Neutrophil (primary cell): ENCODE measurements around the gene RABGAP1L.
A peak's percentile ranks its signal among the peaks of the same experiment; 100 is the strongest.

Experiments
- H3K27ac ChIP-seq: fragments of 200-600 bp; sonication (generic); 2 replicates; pipeline ENCODE4 v1.5.1; 2016; ENCODE audit warnings: mild to moderate bottlenecking, moderate library complexity
- H3K27me3 ChIP-seq: fragments of 200-600 bp; sonication (generic); 2 replicates; pipeline ENCODE4 v1.6.0; 2016; ENCODE audit warnings: mild to moderate bottlenecking
- H3K36me3 ChIP-seq: fragments of 200-600 bp; sonication (generic); 2 replicates; pipeline ENCODE4 v1.5.1; 2017
- H3K4me1 ChIP-seq, 2 experiments: fragments of 200-600 bp in 1 of 2; sonication (generic) in 1 of 2; 1 replicate in 1 of 2; 2 replicates in 1 of 2; pipeline versions ENCODE4 v1.5.1 to v1.6.1; 2013 to 2016; ENCODE audit warnings: low read depth in 1 of 2, low read length in 1 of 2, mild to moderate bottlenecking in 1 of 2, moderate library complexity in 1 of 2; ENCODE audit not compliant: control insufficient read depth in 1 of 2, insufficient read depth in 1 of 2
- H3K4me3 ChIP-seq, 2 experiments: fragments of 200-600 bp in 1 of 2; sonication (generic) in 1 of 2; 1 replicate in 1 of 2; 2 replicates in 1 of 2; pipeline ENCODE4 v1.5.1; 2013 to 2016; ENCODE audit warnings: low read depth in 1 of 2, low read length in 1 of 2, mild to moderate bottlenecking in 1 of 2, moderate library complexity in 1 of 2
- H3K9me3 ChIP-seq: fragments of 200-600 bp; sonication (generic); 2 replicates; pipeline ENCODE4 v1.5.1; 2016
- CTCF ChIP-seq: fragments of 200-600 bp; sonication (generic); IDR thresholded peaks from 2 replicates; pipeline ENCODE4 v1.5.1; 2016; ENCODE audit warnings: antibody characterized with exemption

RABGAP1L gene

GRCh38 chr1:174954671-174955669 is 795.6 kb downstream of the RABGAP1L start:
- Histone ChIP-seq H3K4me3 (no peak overlapping the region), H3K36me3 (no peaks in the 10 kb centered on the region), H3K27ac (peak overlapping the region; percentile 57), H3K27me3 (no peaks in the 10 kb centered on the region), H3K9me3 (no peaks in the 10 kb centered on the region), H3K4me1 (peaks cover 25 to 31% of the 10 kb centered on the region in 2 experiments)
- TF ChIP-seq CTCF: no peak

GRCh38 chr1:174956086-174956485 is 796.8 kb downstream of the RABGAP1L start:
- H3K36me3 ChIP-seq: no peaks in the 10 kb centered on the region
- TF ChIP-seq CTCF: no peak

GRCh38 chr1:174956976-174957375 is 797.7 kb downstream of the RABGAP1L start:
- no peak for TF ChIP-seq CTCF
- H3K27ac ChIP-seq: no peak overlapping the region
- no peaks in the 10 kb centered on the region for H3K27me3 ChIP-seq
- no peak overlapping the region for H3K4me3 ChIP-seq
- H3K36me3 ChIP-seq: no peaks in the 10 kb centered on the region
- no peaks in the 10 kb centered on the region for H3K9me3 ChIP-seq
- peaks cover 34 to 41% of the 10 kb centered on the region in 2 experiments for H3K4me1 ChIP-seq

More at GRCh38 chr1:174956086-174956485, 796.8 kb downstream of the RABGAP1L start:
- Histone ChIP-seq H3K9me3 (no peaks in the 10 kb centered on the region), H3K27me3 (no peaks in the 10 kb centered on the region), H3K4me1 (peaks cover 34 to 41% of the 10 kb centered on the region in 2 experiments), H3K27ac (no peak overlapping the region), H3K4me3 (no peak overlapping the region)

GRCh38 chr1:174957829-174958228 is 798.5 kb downstream of the RABGAP1L start:
- Histone ChIP-seq H3K4me3 (no peak overlapping the region), H3K9me3 (no peaks in the 10 kb centered on the region), H3K4me1 (peaks cover 34 to 41% of the 10 kb centered on the region in 2 experiments), H3K27me3 (no peaks in the 10 kb centered on the region), H3K36me3 (no peaks in the 10 kb centered on the region), H3K27ac (peak overlapping the region; percentile 40)
- no peak for TF ChIP-seq CTCF

GRCh38 chr1:174958396-174958795 is 799.1 kb downstream of the RABGAP1L start:
- no peak overlapping the region for H3K27ac ChIP-seq
- H3K4me1 ChIP-seq: peaks cover 35 to 41% of the 10 kb centered on the region in 2 experiments
- no peaks in the 10 kb centered on the region for H3K36me3 ChIP-seq
- H3K9me3 ChIP-seq: no peaks in the 10 kb centered on the region
- no peak for TF ChIP-seq CTCF
- H3K4me3 ChIP-seq: no peak overlapping the region
- H3K27me3 ChIP-seq: no peaks in the 10 kb centered on the region
